ENCODE results near the gene PROSER2. TPM values are rescaled to one million over a fixed set of nuclear protein-coding genes. Genes with fewer than 3 reads are reported as not detected.

PROSER2 gene
- total and polyA plus RNA-seq, 9 of the 15 experiments (the other 6 are each of a cell fraction or from before 2014, with no cell fraction given): 0.62 to 14.8 (median 2.9) TPM

GRCh38 chr10:11824825-11825224, 1.7 kb downstream of the PROSER2 start (continued):
- TF ChIP-seq KLF6 (CRISPR knock-in tag; IDR thresholded peaks at IDR 0.05; ENCODE audit: borderline replicate concordance): no peak
- TF ChIP-seq ADNP (tag; IDR thresholded peaks at IDR 0.05): no peak
- no peak for TF ChIP-seq ZC3H8 (IDR thresholded peaks at IDR 0.05)
- no peak for TF ChIP-seq POLR3G (IDR thresholded peaks at IDR 0.05; ENCODE audit: extremely low read depth, insufficient read length, insufficient replicate concordance)
- TF ChIP-seq ZNF444 (CRISPR knock-in tag; IDR thresholded peaks at IDR 0.05): no peak
- no peak for TF ChIP-seq STAG1 (CRISPR knock-in tag; IDR thresholded peaks at IDR 0.05; ENCODE audit: borderline replicate concordance)
- TF ChIP-seq ZFP36 (IDR thresholded peaks at IDR 0.05; ENCODE audit: low read depth, low read length, partially characterized antibody): no peak
- TF ChIP-seq ARID1B (IDR thresholded peaks at IDR 0.05): peak; percentile 87
- no peak for TF ChIP-seq KDM5B (IDR thresholded peaks at IDR 0.05; ENCODE audit: insufficient replicate concordance, low read depth, low read length)
- TF ChIP-seq CBX1 (IDR thresholded peaks at IDR 0.05; ENCODE audit: low read depth): no peak
- no peak for TF ChIP-seq GATAD2B (IDR thresholded peaks at IDR 0.05; ENCODE audit: borderline replicate concordance)
- TF ChIP-seq MAFK (IDR thresholded peaks at IDR 0.05; ENCODE audit: low read length): no peak
- TF ChIP-seq ZBTB43 (CRISPR knock-in tag; IDR thresholded peaks at IDR 0.05): no peak
- TF ChIP-seq, protein P1, sequence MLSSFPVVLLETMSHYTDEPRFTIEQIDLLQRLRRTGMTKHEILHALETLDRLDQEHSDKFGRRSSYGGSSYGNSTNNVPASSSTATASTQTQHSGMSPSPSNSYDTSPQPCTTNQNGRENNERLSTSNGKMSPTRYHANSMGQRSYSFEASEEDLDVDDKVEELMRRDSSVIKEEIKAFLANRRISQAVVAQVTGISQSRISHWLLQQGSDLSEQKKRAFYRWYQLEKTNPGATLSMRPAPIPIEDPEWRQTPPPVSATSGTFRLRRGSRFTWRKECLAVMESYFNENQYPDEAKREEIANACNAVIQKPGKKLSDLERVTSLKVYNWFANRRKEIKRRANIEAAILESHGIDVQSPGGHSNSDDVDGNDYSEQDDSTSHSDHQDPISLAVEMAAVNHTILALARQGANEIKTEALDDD (IDR thresholded peaks at IDR 0.05): 0 out of 2 replicates have a peak, but pooled peaks have one; percentile 5
- TF ChIP-seq HDAC8 (tag; IDR thresholded peaks at IDR 0.05): no peak
- TF ChIP-seq, protein P2, sequence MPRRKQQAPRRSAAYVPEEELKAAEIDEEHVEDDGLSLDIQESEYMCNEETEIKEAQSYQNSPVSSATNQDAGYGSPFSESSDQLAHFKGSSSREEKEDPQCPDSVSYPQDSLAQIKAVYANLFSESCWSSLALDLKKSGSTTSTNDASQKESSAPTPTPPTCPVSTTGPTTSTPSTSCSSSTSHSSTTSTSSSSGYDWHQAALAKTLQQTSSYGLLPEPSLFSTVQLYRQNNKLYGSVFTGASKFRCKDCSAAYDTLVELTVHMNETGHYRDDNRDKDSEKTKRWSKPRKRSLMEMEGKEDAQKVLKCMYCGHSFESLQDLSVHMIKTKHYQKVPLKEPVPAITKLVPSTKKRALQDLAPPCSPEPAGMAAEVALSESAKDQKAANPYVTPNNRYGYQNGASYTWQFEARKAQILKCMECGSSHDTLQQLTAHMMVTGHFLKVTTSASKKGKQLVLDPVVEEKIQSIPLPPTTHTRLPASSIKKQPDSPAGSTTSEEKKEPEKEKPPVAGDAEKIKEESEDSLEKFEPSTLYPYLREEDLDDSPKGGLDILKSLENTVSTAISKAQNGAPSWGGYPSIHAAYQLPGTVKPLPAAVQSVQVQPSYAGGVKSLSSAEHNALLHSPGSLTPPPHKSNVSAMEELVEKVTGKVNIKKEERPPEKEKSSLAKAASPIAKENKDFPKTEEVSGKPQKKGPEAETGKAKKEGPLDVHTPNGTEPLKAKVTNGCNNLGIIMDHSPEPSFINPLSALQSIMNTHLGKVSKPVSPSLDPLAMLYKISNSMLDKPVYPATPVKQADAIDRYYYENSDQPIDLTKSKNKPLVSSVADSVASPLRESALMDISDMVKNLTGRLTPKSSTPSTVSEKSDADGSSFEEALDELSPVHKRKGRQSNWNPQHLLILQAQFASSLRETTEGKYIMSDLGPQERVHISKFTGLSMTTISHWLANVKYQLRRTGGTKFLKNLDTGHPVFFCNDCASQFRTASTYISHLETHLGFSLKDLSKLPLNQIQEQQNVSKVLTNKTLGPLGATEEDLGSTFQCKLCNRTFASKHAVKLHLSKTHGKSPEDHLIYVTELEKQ (CRISPR knock-in tag; IDR thresholded peaks at IDR 0.05): no peak
- TF ChIP-seq GABPB2 (CRISPR knock-in tag; conservative IDR thresholded peaks at IDR 0.05): no peak
- TF ChIP-seq ZNF146 (CRISPR knock-in tag; IDR thresholded peaks at IDR 0.05; ENCODE audit: unreplicated experiment): no peak
- peak; percentile 40; the same call in 1 of the 2 replicates for TF ChIP-seq GATA2 (CRISPR knock-in tag; IDR thresholded peaks at IDR 0.05)
- TF ChIP-seq, protein P3, sequence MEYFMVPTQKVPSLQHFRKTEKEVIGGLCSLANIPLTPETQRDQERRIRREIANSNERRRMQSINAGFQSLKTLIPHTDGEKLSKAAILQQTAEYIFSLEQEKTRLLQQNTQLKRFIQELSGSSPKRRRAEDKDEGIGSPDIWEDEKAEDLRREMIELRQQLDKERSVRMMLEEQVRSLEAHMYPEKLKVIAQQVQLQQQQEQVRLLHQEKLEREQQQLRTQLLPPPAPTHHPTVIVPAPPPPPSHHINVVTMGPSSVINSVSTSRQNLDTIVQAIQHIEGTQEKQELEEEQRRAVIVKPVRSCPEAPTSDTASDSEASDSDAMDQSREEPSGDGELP (CRISPR knock-in tag; IDR thresholded peaks at IDR 0.05; ENCODE audit: borderline replicate concordance): peak; percentile 55; the same call in 1 of the 2 replicates
- no peak for TF ChIP-seq CC2D1A (IDR thresholded peaks at IDR 0.05)
- TF ChIP-seq, protein P4, sequence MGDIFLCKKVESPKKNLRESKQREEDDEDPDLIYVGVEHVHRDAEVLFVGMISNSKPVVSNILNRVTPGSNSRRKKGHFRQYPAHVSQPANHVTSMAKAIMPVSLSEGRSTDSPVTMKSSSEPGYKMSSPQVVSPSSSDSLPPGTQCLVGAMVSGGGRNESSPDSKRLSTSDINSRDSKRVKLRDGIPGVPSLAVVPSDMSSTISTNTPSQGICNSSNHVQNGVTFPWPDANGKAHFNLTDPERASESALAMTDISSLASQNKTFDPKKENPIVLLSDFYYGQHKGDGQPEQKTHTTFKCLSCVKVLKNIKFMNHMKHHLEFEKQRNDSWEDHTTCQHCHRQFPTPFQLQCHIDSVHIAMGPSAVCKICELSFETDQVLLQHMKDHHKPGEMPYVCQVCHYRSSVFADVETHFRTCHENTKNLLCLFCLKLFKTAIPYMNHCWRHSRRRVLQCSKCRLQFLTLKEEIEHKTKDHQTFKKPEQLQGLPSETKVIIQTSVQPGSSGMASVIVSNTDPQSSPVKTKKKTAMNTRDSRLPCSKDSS (IDR thresholded peaks at IDR 0.05; ENCODE audit: low read depth, partially characterized antibody): no peak
